ENCODE data around the gene PSKH1.
A peak's percentile ranks its signal among the peaks of the same experiment; 100 is the strongest.

Gene PSKH1

DNA sequence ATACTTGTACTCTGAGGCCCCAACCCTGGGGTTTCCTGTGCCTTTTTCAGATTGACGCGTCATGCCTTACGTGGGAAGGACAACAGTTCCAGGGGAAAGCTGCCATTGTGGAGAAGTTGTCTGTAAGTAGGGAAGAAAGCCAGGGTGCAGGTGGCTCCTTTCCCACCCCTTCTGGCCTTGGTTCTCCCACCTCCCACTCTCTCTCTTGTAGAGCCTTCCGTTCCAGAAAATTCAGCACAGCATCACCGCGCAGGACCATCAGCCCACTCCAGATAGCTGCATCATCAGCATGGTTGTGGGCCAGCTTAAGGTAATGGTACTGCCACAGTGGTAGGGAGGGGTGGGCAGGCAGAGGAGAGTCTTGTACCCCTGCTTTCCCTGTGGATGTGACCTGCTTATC lies 24.8 kb upstream of the PSKH1 start:
- FAIRE-seq, result no peak

DNA sequence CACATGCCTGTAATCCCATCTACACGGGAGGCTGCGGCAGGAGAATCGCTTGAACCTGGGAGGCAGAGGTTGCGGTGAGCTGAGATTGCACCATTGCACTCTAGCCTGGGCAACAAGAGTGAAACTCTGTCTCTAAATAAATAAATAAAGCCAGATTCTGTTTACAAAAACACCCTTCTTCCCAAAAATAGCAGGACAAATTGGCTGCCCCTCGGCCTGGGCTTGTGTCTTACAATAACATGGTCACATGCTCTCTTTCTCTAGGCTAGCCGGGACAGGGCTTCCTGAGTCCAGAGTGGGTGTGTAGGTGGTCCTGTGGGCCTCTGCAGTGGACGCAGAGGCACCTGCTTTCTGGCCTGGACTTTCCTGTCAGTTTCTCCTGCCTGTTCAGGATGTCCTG lies 23.4 kb upstream of the PSKH1 start:
- FAIRE-seq, result no peak

DNA sequence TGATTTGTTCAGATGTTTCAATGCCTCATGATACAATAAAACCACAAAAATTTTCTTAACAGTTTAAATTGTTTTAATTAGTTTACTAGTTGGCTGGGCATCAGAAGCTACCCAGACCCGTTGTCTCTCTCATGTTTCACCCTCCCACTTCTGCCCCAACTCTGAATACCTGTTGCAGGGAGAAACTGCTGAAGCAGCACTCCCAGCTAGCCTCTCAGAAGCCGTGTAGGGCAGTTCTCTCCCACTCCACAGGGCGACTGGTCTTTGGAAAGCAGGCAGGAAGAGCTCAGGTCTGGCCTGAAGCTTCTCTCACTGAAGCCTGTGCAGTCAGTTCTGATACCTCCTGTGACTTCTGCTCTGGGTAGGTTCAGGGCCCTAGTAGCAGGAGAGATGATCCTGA lies 21.8 kb upstream of the PSKH1 start:
- peak; percentile 25 for FAIRE-seq

DNA sequence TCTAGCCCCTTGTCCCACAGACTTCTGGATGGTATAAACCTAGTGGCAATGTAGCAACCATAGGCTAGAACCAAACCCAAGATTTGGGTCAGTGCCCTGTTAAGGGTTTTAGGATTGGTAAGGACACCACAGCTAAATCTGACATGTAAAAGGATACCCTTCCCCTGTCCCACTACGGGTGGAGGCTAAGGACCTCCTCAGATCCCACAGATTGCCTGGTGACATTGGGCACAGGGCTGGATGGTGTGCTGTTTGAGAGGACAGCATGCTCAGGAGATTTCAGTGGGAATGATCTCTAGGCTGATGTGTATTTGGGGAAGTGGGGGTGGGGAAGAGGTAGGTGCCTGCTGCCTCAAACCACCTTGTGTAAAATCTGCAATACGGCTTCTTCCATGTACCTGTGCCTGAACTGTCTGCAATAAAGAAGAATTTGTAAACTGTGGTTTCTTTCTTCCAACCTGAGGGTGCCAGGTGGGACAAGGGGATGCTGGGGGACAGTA lies 20.9 kb upstream of the PSKH1 start:
- no peak for FAIRE-seq

DNA sequence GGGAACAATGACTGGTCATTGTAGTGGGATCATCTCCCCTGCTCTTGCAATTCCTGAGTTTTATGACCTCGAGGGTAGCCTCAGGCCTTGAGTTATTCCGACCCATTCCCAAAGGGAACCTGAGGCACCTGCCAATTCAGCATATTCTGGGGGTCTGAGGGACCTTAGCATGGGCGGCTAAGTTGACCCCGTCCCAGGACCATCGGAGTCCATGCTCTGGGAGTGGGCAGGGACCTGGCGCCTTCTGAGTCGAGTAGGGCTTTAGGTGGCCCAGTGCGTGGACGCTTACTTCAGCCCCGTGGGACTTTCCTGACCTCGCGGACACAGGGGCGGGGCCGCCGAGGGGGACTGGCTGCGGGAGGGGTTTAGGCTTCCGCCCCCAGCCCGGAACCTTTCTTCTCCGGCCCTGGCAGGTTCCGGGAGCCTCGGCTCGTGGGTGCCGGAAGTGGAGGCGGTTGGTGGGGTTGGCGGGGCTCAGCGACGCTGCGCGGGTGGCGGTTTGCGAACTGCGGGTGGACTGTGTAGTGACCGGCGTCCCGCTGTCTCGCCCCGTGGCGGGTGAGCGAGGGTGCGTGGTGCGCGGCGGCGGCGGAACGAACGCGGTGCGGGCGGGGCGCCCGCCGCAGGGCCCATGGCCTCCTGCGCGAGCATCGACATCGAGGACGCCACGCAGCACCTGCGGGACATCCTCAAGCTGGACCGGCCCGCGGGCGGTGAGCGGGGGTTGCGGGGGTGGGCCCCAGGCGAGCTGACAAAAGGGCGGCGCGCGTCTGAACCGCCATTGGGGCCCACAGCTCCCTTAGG lies 20.2 kb upstream of the PSKH1 start, which contains the start of gene EDC4:
Gene EDC4 (plus strand): TSS at position 422 of the 804 bp plus-strand sequence. CDS start 210 bp downstream, at position 632.
- no peak for FAIRE-seq

DNA sequence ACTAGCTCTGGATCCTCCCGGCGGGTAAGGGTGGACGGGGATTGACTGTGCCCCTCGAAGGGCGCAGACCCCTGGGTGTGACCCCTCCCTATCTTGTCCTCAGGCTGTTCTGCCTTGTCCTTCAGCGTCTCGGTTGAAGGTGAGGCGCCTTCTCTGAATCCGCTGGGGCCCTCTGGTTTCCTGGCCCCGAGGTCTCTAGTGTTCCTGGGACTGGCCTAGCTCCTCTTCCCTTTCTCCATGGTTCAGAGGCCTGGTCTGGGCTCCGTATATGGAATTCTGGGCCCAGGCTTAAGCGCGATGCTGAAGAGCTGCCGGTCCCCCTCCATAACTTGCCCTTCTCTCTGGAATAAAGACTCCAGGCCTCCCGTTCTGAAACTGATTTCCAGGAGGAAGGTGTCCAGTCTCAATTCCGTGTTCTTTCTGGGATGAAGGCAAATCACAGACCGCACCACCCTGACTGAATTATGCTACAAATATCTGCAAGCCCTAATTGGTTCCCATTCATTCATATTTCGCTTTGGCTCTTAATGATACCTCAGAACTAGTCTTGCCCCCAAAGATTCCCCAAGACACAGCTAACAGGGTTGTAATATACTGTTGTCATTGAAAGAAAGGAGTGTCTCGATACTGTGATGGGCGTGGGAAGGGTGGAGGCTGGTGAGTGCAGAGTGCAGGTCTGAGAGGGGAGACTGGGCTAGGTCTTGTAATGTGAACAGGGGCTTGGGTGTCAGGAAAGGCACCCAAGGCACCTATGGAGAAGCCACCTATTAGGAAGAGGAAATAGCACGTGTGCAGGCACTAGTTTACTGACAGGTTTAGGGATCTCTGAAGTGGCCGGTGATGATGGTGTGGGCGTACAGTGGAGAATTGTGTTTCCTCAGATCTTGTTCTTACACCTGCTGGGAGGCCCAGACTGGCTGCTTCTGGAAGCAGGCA lies 19.4 kb upstream of the PSKH1 start:
- no peak for FAIRE-seq

DNA sequence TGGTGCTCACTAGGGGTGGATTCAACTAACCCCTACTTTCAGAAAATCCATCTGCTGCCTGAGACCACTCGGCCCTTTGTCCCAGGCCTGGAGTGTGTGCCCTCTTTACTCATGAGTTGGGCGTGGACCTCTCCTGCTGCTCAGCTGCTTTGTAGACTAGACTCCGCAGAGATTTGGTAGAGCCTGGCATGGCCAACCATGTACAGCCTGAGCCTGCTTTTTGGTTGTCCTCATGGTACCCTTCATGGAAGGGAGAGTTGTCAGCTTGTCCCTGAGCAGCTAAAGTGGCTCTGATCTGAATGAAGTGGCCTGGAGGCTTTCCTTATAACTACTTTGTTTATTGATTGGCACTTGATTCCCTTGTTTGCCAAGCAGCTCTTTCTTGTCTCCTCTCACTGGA lies 18.7 kb upstream of the PSKH1 start:
- FAIRE-seq, result no peak

DNA sequence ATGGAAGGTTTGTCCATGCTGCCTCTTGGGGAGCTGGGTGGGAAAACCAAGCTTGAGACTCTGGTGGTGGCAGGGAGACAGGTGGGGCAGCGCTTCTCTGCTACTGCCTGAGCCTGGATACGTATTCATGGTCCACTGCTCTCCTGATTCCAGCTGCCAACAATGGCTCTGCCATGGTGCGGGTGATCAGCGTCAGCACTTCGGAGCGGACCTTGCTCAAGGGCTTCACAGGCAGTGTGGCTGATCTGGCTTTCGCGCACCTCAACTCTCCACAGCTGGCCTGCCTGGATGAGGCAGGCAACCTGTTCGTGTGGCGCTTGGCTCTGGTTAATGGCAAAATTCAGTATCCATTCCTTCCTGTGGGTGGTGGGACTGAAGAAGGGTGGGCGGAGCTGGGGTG lies 16.0 kb upstream of the PSKH1 start:
- no peak for FAIRE-seq

DNA sequence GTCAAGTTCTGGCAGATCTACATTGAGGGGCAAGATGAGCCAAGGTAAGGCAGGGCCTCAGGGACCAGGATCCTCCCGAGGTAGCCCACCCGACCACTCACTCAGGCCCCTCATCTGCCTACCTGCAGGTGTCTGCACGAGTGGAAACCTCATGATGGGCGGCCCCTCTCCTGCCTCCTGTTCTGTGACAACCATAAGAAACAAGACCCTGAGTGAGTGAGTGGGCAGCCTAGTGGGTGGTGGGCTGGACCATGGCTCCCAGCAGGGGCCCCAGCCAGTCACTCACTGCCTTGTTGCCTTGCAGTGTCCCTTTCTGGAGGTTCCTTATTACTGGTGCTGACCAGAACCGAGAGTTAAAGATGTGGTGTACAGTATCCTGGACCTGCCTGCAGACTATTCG lies 14.8 kb upstream of the PSKH1 start:
- no peak for FAIRE-seq

DNA sequence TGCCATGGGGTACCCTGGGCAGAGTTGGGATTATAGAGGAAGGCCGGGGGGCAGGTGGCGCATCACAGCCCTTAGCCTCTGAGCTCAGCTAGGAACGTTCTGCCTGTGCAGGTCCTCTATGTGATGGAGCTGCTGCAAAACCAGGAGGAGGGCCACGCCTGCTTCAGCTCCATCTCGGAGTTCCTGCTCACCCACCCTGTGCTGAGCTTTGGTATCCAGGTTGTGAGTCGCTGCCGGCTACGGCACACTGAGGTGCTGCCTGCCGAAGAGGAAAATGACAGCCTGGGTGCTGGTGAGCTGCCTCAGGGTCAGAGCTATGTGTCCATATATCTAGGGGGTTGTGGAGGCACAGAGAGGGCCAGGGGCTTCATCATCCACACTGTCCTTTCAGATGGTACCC lies 14.2 kb upstream of the PSKH1 start:
- FAIRE-seq, result no peak

DNA sequence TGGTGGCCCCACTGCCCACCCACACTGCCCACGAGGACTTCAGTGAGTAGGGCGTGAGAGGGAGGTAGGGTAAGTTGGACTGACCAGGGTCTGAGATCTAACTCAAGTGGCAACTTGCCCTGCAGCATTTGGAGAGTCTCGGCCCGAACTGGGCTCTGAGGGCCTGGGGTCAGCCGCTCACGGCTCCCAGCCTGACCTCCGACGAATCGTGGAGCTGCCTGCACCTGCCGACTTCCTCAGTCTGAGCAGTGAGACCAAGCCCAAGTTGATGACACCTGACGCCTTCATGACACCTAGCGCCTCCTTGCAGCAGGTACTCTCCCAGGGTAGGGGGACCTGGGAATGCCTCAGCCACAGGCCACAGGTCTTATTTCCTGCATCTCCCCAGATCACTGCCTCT lies 13.6 kb upstream of the PSKH1 start:
- no peak for FAIRE-seq

DNA sequence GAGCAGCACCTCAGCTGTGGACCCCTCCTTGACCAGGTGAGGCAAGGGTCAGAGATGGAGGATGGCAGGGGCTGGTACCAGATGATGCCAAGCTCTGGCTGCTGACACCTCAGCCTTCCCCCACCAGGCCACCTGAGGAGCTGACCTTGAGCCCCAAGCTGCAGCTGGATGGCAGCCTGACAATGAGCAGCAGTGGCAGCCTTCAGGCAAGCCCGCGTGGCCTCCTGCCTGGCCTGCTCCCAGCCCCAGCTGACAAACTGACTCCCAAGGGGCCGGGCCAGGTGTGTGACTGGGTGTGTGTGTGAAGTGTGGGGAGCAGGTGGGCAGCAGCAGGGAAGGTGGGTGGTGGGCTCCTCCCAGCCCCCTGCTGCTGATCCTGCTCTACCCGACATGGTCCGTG lies 13.1 kb upstream of the PSKH1 start:
- FAIRE-seq, result no peak

DNA sequence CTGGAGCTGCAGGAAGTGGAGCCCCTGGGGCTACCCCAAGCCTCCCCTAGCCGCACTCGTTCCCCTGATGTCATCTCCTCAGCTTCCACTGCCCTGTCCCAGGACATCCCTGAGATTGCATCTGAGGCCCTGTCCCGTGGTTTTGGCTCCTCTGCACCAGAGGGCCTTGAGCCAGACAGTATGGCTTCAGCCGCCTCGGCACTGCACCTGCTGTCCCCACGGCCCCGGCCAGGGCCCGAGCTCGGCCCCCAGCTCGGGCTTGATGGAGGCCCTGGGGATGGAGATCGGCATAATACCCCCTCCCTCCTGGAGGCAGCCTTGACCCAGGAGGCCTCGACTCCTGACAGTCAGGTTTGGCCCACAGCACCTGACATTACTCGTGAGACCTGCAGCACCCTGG lies 12.5 kb upstream of the PSKH1 start:
- no peak for FAIRE-seq

DNA sequence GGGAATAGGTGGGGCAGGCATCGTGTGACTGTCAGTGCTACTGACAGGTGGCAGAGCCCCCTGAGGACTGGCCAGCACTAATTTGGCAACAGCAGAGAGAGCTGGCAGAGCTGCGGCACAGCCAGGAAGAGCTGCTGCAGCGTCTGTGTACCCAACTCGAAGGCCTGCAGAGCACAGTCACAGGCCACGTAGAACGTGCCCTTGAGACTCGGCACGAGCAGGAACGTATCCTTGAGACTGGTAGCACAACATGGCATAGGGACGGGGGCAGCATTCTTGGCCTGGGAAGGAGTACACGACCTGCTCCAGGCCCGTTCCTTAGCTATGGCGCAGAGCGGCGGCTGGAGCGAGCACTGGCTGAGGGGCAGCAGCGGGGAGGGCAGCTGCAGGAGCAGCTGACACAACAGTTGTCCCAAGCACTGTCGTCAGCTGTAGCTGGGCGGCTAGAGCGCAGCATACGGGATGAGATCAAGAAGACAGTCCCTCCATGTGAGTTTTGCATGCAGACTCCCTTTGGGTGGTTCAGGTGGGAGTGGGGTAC lies 11.4 kb upstream of the PSKH1 start:
- no peak for FAIRE-seq

DNA sequence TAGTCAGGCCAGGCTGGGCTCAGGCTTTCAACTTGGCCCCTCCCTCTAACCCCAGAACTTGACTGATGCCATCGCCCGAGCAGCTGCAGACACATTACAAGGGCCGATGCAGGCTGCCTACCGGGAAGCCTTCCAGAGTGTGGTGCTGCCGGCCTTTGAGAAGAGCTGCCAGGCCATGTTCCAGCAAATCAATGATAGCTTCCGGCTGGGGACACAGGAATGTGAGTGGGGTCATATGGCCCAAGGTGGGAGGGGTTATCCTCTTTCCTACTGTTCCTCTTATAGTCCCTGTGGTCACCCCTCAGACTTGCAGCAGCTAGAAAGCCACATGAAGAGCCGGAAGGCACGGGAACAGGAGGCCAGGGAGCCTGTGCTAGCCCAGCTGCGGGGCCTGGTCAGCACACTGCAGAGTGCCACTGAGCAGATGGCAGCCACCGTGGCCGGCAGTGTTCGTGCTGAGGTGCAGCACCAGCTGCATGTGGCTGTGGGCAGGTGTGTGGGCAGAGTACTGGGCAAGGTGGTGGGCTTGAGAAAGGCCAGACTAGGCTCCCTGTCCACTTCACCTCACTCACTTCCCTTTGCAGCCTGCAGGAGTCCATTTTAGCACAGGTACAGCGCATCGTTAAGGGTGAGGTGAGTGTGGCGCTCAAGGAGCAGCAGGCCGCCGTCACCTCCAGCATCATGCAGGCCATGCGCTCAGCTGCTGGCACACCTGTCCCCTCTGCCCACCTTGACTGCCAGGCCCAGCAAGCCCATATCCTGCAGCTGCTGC lies 10.5 kb upstream of the PSKH1 start:
- no peak for FAIRE-seq

DNA sequence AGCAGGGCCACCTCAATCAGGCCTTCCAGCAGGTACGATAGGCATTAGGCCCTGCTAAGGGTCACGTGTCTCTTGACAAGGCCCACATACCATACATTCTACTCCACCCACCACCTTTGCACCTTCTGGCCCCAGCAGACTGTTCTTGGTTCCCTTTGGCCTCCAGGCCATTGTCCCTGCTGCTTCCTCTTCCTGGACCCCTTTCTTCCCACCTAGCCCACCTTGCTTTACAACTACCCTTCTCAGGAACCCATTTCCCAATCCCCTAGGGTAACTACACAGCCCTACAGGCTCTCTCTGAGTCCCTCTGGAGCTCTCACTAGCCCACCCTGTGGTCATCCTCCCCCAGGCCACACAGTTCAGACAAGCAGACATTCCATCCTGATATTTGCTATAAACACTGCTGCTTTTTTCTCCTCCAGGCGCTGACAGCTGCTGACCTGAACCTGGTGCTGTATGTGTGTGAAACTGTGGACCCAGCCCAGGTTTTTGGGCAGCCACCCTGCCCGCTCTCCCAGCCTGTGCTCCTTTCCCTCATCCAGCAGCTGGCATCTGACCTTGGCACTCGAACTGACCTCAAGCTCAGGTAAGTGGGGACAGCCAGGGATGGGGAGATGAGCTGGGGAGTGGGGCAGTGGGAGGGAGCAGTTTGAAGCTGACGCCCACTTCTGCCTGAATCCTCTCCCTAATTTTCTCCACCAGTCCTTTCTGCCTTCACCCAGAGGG lies 9.7 kb upstream of the PSKH1 start:
- no peak for FAIRE-seq

DNA sequence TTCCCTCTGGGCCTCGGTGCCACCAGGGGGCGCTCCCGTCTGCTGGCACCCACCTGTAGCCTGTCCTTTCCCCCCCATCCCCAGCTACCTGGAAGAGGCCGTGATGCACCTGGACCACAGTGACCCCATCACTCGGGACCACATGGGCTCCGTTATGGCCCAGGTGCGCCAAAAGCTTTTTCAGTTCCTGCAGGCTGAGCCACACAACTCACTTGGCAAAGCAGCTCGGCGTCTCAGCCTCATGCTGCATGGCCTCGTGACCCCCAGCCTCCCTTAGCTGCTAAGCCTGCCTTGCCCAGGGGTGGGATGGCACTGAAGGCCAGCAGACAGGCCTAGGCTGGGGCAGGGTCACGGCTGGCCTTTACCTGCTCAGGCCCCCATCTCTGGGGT lies 9.2 kb upstream of the PSKH1 start:
- FAIRE-seq, result no peak

DNA sequence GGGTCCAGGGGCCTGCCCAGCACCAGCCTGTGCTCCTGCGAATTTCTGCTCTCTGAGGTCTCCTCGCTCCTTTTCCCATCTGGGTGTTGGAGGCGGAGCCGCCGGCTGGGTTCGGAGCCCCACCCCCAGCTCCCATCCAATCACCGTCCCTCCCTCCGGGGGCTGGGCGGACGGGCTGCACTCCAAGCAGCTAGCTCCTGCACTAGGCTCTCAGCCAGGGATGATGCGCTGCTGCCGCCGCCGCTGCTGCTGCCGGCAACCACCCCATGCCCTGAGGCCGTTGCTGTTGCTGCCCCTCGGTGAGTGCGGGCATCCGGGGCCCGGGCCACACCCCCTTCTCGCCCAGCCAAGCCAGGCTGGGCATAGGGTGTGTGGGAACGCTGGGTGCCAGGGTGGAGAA lies 8.4 kb upstream of the PSKH1 start, which contains the start of gene NRN1L:
Gene NRN1L (plus strand): TSS at position 202 of the 400 bp plus-strand sequence. CDS start 19 bp downstream, at position 221.
- peak; percentile 73 for FAIRE-seq

DNA sequence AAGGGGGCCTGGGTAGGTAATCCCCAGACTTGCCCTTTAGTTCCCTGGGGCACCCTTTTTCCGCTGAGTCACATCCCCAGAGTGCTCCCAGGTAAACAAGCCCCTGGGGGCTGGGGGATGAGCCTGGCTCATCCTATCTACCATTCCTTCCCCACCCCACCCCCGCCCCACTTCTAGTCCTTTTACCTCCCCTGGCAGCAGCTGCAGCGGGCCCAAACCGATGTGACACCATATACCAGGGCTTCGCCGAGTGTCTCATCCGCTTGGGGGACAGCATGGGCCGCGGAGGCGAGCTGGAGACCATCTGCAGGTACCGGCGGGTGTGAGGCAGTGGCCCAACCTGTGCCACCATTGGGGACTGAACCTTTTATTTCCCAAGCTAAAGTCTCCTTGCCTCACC lies 7.5 kb upstream of the PSKH1 start:
- FAIRE-seq, result no peak

DNA sequence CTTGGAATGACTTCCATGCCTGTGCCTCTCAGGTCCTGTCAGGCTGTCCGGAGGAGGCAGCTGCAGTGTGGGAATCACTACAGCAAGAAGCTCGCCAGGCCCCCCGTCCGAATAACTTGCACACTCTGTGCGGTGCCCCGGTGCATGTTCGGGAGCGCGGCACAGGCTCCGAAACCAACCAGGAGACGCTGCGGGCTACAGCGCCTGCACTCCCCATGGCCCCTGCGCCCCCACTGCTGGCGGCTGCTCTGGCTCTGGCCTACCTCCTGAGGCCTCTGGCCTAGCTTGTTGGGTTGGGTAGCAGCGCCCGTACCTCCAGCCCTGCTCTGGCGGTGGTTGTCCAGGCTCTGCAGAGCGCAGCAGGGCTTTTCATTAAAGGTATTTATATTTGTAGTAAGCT lies 7.1 kb upstream of the PSKH1 start:
- no peak for FAIRE-seq

DNA sequence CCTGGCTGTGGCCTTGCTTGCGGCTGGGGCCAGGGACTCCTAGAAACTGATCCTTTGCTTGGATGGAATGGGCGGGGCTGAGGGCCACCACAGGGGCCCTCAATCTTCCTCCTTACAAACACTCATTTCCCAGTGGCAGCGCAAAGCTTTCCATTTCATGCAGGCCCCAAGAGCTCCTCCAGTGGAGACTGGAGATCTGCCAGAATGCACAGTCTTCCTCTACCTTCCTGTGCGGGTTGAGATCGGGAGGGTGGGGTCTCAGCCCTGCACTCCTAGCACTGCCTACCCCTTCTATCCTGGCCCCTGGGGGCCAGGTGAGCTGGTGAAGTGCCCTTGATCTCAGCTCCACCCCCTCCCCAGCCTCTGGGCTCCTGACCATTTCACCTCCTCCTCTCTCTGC lies 6.7 kb upstream of the PSKH1 start:
- FAIRE-seq, result no peak

DNA sequence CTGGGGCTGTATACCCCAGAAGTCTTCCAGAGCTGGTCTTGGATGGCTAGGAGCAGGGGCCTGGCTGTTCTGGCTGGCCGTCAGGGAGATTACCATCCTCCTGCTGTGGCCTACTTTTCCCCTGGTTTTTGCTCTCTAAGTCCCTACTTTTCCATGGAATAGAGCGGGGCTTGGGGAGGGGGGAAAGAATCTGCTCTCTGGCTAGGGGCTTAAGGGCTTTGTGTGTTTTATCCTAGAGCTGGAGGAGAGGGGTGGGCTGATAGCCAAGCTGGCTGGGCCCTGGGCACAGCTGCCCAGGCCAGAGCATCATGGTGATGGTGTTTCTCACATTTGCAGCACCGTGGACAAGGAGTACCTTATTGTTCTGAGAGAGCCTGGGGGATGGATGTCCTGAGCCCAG lies 4.7 kb upstream of the PSKH1 start:
- no peak for FAIRE-seq

Measured in G401.6 (cell line).